ENCODE results near the gene METTL15.
"Not testable (repeated sequence)": the region's sequence is repeated elsewhere in the genome, so short reads cannot be mapped to it uniquely, and the experiment has no call there.

The METTL15 gene

GRCh38 chr11:28209906-28210305 lies 101.7 kb downstream of the METTL15 start:
- DNase-seq (ENCODE audit: low read depth in 3 of 3) = no peak

DNA sequence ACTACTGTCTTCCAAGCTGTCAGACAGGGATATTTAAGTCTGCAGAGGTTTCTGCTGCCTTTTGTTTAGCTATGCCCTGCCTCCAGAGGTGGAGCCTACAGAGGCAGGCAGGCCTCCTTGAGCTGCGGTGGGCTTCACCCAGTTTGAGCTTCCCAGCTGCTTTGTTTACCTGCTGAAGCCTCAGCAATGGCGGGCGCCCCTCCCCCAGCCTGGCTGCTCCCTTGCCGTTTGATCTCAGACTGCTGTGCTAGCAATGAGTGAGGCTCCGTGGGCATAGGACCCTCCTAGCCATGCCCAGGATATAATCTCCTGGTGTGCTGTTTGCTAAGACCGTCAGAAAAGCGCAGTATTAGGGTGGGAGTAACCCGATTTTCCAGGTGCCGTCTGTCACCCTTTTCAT lies 113.9 kb downstream of the METTL15 start:
- DNase-seq (ENCODE audit: low read depth in 3 of 3) = not testable (repeated sequence)

GRCh38 chr11:28223577-28223976 lies 115.4 kb downstream of the METTL15 start:
- DNase-seq (ENCODE audit: low read depth in 3 of 3) = no peak

- DNase-seq (ENCODE audit: low read depth in 3 of 3) = no peak
Measured at GRCh38 chr11:28223994-28224393, 115.8 kb downstream of the METTL15 start.

DNA sequence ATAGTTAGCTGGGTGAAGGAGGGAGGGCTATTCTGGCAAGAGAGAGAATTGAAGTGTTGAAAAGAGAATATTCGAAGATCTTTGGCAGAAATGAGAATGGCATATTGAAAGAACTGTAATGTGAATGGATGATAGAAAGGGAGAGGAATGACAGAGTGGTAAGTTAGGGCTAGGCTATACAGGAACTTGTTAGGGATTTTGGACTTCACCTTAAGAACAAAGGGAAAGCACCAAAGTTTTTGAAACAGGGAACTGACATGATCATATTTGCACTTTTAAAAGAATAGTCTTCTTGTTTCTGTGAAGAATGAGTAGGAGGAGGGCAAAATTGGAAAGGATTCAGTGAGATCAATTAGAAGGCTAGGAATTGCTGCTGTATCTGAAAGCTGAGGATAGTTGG lies 119.3 kb downstream of the METTL15 start:
- DNase-seq (ENCODE audit: low read depth in 3 of 3) = no peak

- no peak for DNase-seq (ENCODE audit: low read depth in 3 of 3)
Measured at GRCh38 chr11:28228196-28228895, 120.2 kb downstream of the METTL15 start.

- no peak for DNase-seq (ENCODE audit: low read depth in 3 of 3)
Measured at GRCh38 chr11:28231475-28231874, 123.3 kb downstream of the METTL15 start.

DNA sequence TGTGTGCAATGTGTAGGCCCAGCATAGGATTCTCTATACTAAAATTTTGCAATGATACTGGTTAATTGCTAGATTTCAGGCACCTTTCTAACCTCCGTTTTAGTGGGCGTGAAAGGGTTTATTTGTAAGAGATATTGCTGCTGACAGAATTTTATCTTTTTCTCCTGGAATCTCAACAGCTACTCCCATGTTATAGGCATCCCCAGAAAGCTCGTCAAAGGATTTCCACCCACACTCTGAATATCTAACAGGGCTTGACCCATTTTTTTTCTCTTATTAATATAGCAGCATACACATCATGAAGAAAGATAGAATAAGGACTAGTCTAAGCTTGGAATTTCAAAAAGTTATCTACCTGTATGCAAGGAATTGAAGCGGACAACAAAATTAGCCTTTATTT lies 124.5 kb downstream of the METTL15 start:
- no peak for DNase-seq (ENCODE audit: low read depth in 3 of 3)

DNA sequence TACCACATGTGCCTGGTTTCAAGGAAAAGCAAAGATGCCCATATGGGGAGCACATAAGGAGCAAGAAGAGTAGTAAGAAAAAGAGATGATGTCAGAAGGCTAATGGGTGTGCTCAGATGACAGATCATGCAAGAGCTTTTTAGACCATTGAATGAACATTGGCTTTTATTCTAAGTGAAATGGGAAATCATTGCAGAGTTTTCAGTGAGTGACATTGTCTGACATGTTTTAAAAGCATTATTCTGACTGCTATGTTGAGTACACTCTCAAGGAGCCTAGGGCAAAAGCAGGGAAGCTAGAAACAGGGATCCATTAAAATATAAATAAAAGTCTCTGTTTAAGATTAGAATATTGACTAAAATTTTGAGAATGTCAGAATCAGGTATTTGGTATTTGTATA lies 133.6 kb downstream of the METTL15 start:
- DNase-seq (ENCODE audit: low read depth in 3 of 3) = no peak

DNA sequence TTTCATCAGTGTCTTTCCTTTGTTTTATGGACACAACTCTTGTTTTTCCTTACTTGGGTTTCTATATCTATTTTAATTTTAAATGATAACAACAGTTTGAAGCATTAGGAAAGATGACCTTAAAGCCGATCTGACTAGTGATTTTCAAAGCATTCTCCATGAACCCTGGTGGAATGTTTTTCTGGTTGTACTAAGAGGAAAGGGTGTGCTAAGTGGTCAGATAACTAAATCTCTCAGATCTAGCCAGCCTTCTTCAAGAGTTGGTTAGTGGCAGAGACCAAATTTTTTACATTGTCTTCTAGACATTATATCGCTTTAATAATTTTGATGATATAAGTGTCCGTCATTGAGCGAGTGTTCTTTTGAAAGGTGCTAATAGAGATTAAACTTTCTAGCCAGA lies 134.4 kb downstream of the METTL15 start:
- no peak for DNase-seq (ENCODE audit: low read depth in 3 of 3)

DNA sequence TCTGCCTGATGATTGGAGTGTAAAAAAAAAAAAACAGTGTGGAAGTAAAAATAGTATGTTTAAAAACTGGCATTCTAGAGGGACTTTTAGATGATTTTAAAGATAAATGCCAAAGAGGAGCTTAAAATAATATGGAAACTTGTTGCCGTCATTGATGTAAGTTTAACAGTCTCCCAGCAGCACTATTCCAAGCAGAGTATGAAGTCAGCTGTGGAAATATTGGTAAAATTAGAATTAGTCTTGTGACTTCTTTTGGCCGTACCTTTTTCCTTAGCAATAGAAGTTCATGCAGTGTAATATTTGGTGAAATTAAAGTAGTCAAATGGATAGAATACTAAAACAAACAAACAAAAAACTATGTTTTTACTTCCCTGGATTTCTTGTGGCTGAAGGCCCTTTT lies 134.9 kb downstream of the METTL15 start:
- no peak for DNase-seq (ENCODE audit: low read depth in 3 of 3)

DNA sequence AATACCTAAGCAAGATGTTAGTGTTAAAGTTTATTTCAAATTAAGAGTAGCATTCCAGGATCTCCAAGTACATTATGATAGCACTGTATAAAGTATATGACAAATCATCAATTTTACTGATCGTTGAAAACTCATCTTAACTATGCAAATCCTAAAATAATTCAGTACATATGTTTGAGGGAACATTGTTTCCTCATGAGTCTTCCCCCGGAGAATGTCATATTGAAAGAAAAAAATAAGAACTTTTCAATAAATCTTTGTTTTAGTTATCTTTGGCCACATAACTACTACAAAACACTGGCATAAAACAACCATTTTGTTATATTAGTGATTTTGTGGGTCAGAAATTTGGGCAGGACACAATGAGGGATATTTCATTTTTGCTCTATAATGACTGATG lies 135.4 kb downstream of the METTL15 start:
- DNase-seq (ENCODE audit: low read depth in 3 of 3) = no peak

DNA sequence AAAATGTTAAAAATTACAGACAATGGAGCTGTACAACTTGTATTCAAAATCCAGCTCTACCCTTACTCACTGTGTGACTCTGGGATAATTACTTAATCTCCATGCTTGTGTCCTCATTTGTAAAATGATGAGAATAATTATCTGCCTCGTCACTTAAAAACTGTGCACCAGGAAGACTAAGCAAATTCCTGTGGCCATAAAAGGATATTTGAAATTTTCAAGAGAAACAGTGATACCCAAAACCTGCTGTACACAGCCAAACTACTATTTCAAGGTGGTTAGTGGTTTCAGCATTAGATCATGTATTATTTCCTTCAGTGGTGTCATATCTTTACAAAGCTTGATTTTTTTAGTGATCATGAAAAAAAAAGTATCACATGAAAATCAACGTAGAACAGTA lies 136.9 kb downstream of the METTL15 start:
- no peak for DNase-seq (ENCODE audit: low read depth in 3 of 3)

DNA sequence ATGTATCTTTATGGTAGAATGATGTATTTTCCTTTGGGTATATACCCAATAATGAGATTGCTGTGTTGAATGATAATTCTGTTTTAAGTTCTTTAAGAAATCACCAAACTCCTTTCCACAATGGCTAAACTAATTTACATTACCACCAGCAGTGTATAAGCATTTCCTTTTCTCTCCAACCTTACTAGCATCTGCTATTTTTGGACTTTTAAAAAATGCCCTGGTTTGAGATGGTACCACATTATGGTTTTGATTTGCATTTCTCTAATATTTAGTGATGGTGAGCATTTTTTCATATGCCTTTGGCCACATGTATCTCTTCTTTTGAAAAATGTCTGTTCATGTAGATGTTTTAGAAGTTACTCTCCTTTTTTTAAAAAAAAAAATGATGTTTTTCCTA lies 142.0 kb downstream of the METTL15 start:
- no peak for DNase-seq (ENCODE audit: low read depth in 3 of 3)

DNA sequence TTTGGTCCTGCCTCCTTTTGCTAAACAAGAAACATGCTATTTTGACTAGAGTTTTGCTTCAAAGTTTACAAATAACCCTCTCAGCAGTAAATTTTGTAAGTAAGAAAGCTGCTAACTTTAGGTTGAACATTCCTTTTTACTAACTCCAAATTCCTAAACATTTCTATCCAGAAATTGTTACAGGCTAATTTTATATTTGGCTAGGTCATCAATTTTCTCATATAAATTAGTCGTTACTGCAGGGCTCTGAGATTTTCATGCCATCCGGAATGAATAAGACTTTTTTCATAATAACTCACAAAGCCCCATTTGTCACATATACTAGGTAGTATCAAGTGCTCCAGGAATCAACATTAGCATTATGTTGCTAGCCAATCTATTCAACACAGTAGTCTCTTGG lies 143.1 kb downstream of the METTL15 start:
- no peak for DNase-seq (ENCODE audit: low read depth in 3 of 3)

- DNase-seq (ENCODE audit: low read depth in 3 of 3) = no peak
Measured at GRCh38 chr11:28257761-28258160, 149.6 kb downstream of the METTL15 start.

DNA sequence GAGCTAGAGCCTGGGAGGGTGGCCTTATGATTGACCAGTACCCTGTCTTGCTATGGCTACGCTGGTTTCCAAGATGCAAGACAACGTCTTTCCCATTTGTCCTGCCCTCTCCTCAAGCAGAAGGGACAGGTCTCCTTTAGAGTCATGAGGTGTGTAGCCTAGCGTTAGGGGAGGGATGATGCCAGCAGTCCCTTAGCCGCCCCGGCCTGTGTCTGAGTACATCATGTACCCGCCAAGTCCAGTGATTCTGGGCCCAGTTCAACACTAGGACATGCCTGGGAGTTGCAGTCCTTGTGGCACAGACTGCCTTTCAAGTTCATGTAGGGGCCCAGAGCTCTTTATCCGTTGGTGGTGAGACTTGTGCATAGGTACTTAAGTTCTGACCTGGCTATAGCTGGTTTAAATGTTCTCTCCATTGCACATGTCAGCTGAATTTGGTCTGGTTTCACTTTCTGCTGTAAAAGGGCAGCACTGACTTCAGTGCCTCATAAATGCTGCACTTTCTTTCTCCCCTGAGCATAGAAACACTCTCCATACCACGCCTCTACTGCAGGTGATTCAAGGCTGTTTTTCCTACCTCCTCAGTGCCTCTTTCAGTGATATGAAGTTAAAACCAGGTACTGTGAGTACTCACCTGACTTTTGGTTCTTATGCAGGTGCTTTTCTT lies 151.1 kb downstream of the METTL15 start:
- DNase-seq (ENCODE audit: low read depth in 3 of 3) = no peak

- DNase-seq (ENCODE audit: low read depth in 3 of 3) = no peak
Measured at GRCh38 chr11:28268925-28269324, 160.7 kb downstream of the METTL15 start.

GRCh38 chr11:28269586-28269985 lies 161.4 kb downstream of the METTL15 start:
- no peak for DNase-seq (ENCODE audit: low read depth in 3 of 3)

DNA sequence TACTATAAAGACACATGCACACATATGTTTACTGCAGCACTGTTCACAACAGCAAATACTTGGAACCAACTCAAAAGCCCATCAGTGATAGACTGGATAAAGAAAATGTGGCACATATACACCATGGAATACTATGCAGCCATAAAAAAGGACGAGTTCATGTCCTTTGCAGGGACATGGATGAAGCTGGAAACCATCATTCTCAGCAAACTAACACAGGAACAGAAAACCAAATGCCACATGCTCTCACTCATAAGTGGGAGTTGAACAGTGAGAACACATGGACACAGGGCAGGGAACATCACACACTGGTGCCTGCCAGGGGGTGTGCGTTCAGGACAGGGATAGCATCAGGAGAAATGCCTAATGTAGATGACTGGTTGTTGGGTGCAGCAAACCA lies 164.1 kb downstream of the METTL15 start:
- not testable (repeated sequence) for DNase-seq (ENCODE audit: low read depth in 3 of 3)

DNA sequence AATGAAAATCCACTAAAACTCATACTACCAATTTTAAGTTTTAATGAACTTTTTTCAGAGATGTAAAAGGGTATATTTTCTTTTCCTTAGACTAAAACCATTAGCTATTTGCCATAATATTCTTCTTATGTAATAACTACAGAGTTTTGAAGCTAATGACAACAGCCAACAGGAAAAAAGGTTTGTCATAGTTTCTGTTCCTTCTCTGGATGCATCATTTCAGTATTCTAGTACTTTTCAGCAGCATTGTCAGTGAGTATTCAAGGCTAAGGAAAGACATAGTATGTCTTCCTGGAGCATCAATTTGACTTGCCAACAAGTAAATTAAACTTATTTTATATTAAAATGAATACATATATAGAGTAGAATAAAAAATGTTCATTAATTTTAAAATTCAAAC lies 166.0 kb downstream of the METTL15 start:
- DNase-seq (ENCODE audit: low read depth in 3 of 3) = no peak

GRCh38 chr11:28284196-28284595 lies 176.0 kb downstream of the METTL15 start:
- no peak for DNase-seq (ENCODE audit: low read depth in 3 of 3)

GRCh38 chr11:28289444-28289843 lies 181.3 kb downstream of the METTL15 start:
- DNase-seq (ENCODE audit: low read depth in 3 of 3) = no peak

DNA sequence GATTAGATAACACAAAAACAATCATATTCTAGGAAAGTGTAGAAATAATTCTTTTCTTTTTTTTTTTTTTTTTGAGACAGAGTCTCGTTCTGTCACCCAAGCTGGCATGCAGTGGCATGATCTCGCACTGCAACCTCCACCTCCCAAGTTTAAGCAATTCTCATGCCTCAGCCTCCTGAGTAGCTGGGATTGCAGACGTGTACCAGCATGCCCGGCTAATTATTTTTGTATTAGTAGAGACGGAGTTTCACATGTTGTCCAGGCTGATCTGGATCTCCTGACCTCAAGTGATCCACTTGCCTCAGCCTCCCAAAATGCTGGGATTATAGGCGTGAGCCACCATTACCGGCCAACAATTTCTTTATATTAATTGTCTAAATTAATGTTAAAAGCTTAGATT lies 182.8 kb downstream of the METTL15 start:
- not testable (repeated sequence) for DNase-seq (ENCODE audit: low read depth in 3 of 3)
